Erythroblast (primary cell): ENCODE measurements around the gene L1CAM.

Source experiments
- GATA1 ChIP-seq: IDR thresholded peaks from 2 replicates; pipeline ENCODE4 v1.6.1; 2011; ENCODE audit warnings: low read depth, mild to moderate bottlenecking, control low read depth, low read length, moderate library complexity
- POLR2A ChIP-seq: IDR thresholded peaks from 2 replicates; pipeline ENCODE4 v1.6.1; 2011; ENCODE audit warnings: mild to moderate bottlenecking, low read length

GRCh38 chrX:153828308-153828707 is 57.7 kb downstream of the L1CAM start:
- TF ChIP-seq POLR2A, result no peak
- TF ChIP-seq GATA1, result no peak
